Urinary bladder (tissue), 4 donors: Measurements from ENCODE around the gene INPP4B. TPM values are rescaled to one million over a fixed set of nuclear protein-coding genes. Genes with fewer than 3 reads are reported as not detected.

ENCODE experiments used
- DNase-seq: peaks from one replicate; pipeline ENCODE4 v3.0.0-alpha.2; 2015; ENCODE audit errors: extremely low spot score
- H3K27ac ChIP-seq: one replicate; pipeline ENCODE4 v1.5.1; 2013; ENCODE audit warnings: low read depth, mild to moderate bottlenecking, moderate library complexity
- H3K36me3 ChIP-seq: one replicate; pipeline ENCODE4 v1.6.1; 2013; ENCODE audit warnings: mild to moderate bottlenecking, moderate library complexity; ENCODE audit not compliant: insufficient read depth
- H3K4me1 ChIP-seq: one replicate; pipeline ENCODE4 v1.6.1; 2013; ENCODE audit warnings: mild to moderate bottlenecking, moderate library complexity; ENCODE audit not compliant: insufficient read depth
- H3K4me3 ChIP-seq: one replicate; pipeline ENCODE4 v1.5.1; 2013; ENCODE audit warnings: low read depth, low read length
- WGBS: extraction: QIAGEN DNeasy Blood & Tissue Kit; methylation state at CpG from one replicate; pipeline ENCODE4 v1.1.7; 2013; 5-methylcytosine and 5-hydroxymethylcytosine counted together
- polyA plus RNA-seq: library from polyadenylated mRNA; stranded (reverse); fragments of 200-250 nt; gene quantifications from one replicate; pipeline ENCODE4 v1.2.3, GENCODE V29; 2013
- total RNA-seq: library from RNA; depleted of rRNA; stranded (reverse); fragments of >200 nt; gene quantifications from one replicate; pipeline ENCODE4 v1.2.3, GENCODE V29; 2014
- donor health status: healthy with polysubstance abuse.
- donor health status: healthy.

Gene INPP4B
- total and polyA plus RNA-seq, 2 donors, result 4.7 to 53.9 TPM

DNA sequence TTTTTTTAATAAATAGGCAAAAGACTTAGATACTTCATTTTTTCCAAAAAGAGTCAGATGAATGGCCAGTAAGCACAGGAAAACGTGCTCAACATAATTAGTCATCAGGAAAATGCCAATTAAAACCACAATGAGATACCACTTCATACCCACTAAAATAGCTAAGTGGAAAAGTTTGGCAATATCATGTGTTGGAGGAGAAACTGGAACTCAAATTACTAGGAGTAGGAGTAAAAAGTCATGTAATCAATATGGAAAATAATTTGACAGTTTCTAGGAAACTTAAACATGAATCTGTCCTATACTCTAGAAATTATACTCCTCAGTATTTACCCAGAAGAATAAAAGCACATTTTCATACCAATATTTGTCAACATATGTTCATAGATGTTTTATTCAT is 449.8 kb downstream of the INPP4B start:
- 55% methylated on average over 1 of the region's 1 CpG for WGBS
- Histone ChIP-seq H3K4me1 (no peaks in the 10 kb centered on the region), H3K36me3 (peaks cover 2% of the 10 kb centered on the region), H3K4me3 (no peak overlapping the region), H3K27ac (no peak overlapping the region)
- DNase-seq, result no peak

DNA sequence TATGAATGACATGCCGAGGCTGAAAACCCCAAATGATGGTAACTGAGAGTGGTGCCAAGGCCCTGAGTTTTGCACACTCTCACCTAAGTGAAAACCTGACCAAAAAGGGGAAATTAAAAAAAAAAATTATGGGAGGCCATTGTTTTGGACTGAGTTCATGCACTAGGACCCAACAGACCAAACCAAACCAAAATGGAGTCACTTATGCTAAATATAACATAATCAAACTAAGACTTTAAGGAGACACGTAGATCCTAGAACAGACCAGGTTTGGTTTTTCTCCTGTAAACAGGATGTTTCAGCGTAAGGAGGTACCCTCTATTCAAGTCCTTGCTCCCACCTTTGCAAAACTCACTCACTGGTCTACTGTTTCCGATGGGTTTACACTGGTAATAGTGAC is 453.0 kb downstream of the INPP4B start:
- peaks cover 2% of the 10 kb centered on the region for H3K36me3 ChIP-seq
- 85% methylated on average over 4 of the region's 4 CpGs for WGBS
- H3K27ac ChIP-seq, result no peak overlapping the region
- no peak for DNase-seq
- H3K4me3 ChIP-seq, result no peak overlapping the region
- no peaks in the 10 kb centered on the region for H3K4me1 ChIP-seq

DNA sequence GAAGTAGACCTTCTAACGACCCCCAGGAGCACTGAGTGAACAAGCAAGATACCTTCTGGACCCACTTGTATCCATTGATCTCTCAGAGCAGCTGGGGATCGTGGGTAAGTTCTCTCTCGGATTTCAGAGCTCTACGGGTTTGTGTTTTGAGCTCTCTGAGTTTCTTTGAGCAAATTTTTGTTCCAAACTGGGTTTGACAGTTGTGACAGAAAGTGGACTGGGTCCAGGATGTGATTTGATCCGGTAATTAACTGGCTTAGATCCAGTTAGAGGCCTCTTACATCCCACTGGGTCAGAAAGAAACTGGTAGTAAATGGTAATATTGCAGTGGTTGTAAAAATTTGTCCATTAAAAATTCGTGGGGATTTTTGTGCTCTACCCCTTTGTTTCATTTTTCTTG is 459.2 kb downstream of the INPP4B start:
- 81% methylated on average over 6 of the region's 6 CpGs for WGBS
- H3K27ac ChIP-seq, result no peak overlapping the region
- peaks cover under 1% of the 10 kb centered on the region for H3K36me3 ChIP-seq
- no peak for DNase-seq
- H3K4me3 ChIP-seq, result no peak overlapping the region
- H3K4me1 ChIP-seq, result no peaks in the 10 kb centered on the region

DNA sequence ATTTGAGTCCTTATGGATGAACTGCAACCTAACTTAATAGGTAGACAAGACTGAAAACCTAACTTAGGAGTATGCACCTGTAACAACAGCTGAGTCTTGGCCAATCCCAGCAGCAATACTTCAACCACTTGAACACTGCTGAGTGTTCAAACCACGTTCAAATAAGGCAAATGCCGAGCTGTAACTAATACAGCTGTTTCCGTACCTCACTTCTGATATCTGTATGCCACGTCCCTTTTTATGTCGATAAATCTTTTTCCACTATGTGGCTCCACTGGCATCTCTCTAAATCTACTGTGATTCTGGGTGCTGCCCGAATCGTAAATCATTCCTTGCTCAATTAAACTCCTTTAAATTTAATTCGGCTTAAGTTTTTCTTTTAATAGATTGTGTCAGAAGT is 459.7 kb downstream of the INPP4B start:
- no peak for DNase-seq
- 94% methylated on average over 8 of the region's 8 CpGs for WGBS

DNA sequence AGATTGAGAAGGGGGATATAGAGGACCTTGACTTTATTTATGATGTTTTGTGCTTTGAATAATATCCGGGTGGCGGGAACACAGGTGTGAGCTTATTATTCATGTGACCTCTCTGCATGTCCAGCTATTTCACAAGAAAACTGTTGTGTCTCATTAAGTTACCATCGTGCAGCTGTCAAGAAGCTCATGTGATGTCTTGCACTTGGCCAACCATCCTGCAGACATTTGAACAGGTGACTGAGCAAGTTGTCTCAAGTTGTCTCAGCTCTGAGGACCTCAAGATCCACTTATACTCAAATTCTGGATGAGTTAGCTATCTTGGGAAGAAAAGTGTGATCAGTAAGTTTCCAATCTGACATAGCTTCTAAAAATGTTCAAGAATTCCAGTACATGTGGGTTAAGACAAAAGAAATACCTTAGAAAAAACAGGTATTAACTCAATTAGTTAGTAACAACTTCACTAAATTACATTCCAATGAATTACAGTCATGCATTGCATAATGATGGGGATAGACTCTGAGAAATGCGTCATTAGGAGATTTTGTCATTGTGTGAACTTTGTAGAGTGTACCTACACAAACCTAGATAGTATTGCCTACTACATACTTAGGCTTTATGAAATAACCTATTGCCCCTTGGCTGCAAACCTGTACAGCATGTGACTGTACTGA is 462.2 kb downstream of the INPP4B start:
- no peak overlapping the region for H3K27ac ChIP-seq
- no peak overlapping the region for H3K4me3 ChIP-seq
- H3K36me3 ChIP-seq, result no peaks in the 10 kb centered on the region
- no peak for DNase-seq
- H3K4me1 ChIP-seq, result no peaks in the 10 kb centered on the region
- WGBS, result 93% methylated on average over 4 of the region's 4 CpGs

More for the DNA sequence above, 459.7 kb downstream of the INPP4B start:
- no peaks in the 10 kb centered on the region for H3K4me1 ChIP-seq
- H3K4me3 ChIP-seq, result no peak overlapping the region
- no peaks in the 10 kb centered on the region for H3K36me3 ChIP-seq
- no peak overlapping the region for H3K27ac ChIP-seq

DNA sequence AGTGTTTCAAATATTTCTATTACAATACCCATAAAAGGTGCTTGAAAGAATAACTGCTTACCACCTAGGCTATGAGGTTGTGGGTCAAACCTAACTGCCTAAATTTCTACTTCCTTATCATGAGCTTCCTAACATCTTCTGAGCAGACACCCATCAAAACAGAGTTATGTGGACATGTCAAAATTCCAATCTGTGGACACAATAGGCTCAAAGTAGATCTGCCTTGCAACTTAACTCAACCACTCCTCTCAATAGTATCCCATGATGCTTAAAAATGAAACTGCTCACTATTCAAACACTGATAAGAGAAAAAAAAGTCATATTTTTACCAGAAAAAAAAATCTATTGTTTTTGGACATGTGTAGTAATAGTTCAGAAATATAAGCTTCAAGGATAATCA is 462.7 kb downstream of the INPP4B start:
- no peaks in the 10 kb centered on the region for H3K4me1 ChIP-seq
- no peak for DNase-seq
- H3K36me3 ChIP-seq, result no peaks in the 10 kb centered on the region
- H3K4me3 ChIP-seq, result no peak overlapping the region
- no peak overlapping the region for H3K27ac ChIP-seq

DNA sequence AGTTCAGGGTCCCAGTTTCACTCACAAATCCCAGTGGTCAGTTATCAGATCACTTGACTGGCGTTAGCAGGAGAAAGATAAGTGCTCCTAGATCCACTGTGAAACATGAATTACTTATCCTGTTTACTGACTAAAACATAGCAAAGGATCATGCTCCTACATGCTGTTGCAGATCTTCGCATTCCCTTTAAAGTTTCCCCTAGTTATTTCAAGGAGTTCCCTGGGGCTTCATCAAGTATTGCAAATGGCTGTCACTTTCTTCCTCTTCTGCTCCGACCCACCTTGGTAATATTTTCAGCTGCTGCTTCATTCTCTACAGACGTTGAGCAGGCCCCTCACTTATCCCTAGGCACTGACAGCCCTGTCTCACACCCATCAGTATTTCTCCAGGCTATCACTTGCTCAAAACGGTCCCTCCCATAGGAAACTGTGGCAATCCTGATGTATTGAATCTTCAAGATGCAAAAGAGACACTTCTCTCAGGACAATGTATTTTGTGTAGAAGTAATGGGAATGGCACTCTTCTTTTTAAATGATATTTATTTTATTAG is 466.0 kb downstream of the INPP4B start:
- WGBS, result 51% methylated on average over 5 of the region's 5 CpGs
- no peak overlapping the region for H3K27ac ChIP-seq
- no peaks in the 10 kb centered on the region for H3K4me1 ChIP-seq
- H3K4me3 ChIP-seq, result no peak overlapping the region
- H3K36me3 ChIP-seq, result no peaks in the 10 kb centered on the region
- no peak for DNase-seq

DNA sequence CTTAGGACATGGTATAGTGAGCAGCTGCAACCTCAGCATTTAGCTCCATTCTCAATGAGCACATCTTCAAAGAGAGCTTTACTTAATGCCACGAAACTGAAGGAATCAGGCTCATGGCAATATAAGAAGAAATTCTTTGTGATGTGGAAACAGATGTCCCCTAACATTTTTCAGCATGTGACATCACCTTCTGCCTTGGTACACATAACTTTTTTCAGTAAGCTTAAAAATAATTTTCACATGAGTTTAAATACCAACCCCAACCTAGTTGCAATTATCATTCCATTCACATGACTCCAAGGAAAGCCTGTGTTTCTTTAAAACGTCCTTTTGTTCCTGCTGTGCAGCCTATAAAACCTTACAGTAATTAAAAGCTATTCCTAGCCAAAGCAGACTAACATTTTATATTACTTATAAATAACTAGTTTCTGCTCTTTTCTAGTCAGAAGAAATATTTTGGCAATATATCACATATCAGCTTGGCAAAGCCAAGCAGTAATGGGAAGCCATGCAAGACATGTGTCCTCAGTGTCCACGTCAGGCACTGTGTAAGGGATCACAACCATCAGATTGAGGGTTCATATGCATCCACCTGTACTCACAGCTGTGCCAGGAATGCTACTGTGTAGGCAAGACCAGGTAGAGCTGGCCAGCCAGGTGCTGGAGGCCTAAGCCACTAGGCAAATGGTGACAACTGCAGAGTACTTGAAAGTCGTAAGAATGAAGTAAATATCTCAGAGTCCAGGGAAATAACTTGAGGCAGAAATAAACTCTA is 466.6 kb downstream of the INPP4B start:
- Histone ChIP-seq H3K27ac (no peak overlapping the region), H3K4me3 (no peak overlapping the region), H3K4me1 (no peaks in the 10 kb centered on the region), H3K36me3 (no peaks in the 10 kb centered on the region)
- WGBS, result 52% methylated on average over 4 of the region's 4 CpGs
- DNase-seq, result no peak

DNA sequence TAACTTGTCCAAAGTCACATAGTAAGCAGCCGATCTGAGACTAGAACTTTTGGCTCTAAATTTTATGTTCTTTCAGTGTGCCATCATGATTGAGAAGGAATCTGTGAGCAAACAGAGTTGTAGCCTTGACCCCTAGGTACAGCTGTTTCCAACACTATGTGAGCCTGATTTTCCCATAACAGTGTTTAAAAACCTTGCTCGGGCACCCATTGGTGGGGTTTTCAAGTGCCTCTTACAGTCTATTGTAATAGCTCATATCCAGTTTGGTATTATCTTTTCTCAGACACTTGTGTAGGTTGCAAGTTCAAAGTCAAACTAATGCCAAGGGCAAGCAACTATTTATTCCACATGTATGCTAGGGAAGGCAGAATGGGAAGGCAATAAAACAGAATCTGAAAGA is 467.9 kb downstream of the INPP4B start:
- no peak overlapping the region for H3K27ac ChIP-seq
- H3K36me3 ChIP-seq, result no peaks in the 10 kb centered on the region
- no peaks in the 10 kb centered on the region for H3K4me1 ChIP-seq
- 84% methylated on average over 2 of the region's 2 CpGs for WGBS
- no peak for DNase-seq
- H3K4me3 ChIP-seq, result no peak overlapping the region

DNA sequence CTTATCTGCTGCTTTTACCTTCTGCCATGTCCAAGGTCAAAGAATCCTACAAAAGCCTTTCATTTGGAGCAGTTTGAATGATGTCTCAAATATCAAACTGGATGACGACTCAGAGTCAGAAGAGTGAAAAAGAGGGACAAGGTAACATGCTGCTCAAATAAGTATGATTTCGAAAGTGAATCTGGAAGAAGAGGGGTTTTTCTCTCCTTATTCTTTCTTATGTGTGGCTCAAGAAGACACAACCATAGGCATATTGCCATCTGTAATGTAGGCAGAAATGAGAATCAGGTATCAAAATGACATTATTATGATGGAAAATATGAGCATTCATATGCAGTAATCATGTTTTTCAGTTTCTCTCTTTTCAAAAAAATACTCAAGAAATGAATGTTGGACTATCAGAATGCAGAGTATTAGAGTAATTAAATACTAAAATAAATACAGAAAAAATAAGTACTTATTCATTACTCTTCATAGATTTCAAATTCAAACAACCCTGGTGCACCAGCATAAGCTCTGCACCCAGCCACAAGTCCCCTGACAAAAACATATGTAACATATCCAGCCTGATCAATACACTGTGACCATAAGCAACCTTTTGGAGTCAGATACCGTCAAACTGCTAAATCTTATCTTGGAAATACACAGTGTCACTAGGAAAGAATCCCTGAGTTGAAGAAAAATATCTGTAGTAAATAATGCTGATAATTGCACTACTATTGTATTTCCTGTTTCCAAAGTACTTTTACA is 468.6 kb downstream of the INPP4B start:
- WGBS, result 84% methylated on average over 3 of the region's 3 CpGs
- no peak for DNase-seq
- Histone ChIP-seq H3K4me3 (no peak overlapping the region), H3K4me1 (no peaks in the 10 kb centered on the region), H3K27ac (no peak overlapping the region), H3K36me3 (no peaks in the 10 kb centered on the region)

DNA sequence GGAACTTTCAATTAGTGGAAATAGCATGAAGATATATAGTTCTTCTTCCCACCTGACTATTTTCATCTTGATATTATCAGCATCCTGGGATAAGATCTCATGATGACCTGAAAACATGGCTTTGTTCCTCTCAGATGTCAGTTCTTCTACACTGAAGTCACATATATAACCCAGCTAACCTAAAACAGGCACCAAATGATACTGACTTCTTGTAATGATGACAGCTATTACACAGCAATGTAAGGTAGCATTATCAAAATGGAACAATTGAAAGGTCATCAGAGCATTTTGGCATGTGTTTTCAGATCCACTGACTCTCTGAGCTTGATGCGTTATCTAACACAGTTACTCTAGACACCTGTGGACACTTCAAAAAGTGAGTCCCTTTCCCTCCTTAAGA is 469.9 kb downstream of the INPP4B start:
- Histone ChIP-seq H3K4me1 (no peaks in the 10 kb centered on the region), H3K36me3 (no peaks in the 10 kb centered on the region), H3K27ac (no peak overlapping the region), H3K4me3 (no peak overlapping the region)
- no peak for DNase-seq
- 100% methylated on average over 1 of the region's 1 CpG for WGBS

DNA sequence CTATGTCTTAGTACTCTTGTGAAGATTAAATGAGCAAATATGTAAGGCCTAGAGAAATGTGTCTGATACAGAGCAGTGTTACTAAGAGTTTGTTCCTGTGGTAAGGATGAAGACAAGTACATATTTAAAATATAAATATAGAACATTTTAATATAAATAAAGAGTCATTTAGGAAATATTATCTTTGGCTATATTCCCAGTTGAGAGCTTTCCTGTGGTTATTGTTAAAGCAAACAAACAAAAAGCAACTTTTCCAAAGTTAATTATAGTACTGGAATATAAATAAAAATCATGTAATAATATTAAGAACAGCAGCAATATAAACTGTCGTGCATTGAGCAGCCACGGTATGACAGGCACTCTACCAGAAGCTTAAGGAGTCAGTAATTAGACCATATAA is 472.5 kb downstream of the INPP4B start:
- no peak overlapping the region for H3K27ac ChIP-seq
- 25% methylated on average over 2 of the region's 2 CpGs for WGBS
- no peaks in the 10 kb centered on the region for H3K36me3 ChIP-seq
- H3K4me3 ChIP-seq, result no peak overlapping the region
- no peak for DNase-seq
- no peaks in the 10 kb centered on the region for H3K4me1 ChIP-seq

DNA sequence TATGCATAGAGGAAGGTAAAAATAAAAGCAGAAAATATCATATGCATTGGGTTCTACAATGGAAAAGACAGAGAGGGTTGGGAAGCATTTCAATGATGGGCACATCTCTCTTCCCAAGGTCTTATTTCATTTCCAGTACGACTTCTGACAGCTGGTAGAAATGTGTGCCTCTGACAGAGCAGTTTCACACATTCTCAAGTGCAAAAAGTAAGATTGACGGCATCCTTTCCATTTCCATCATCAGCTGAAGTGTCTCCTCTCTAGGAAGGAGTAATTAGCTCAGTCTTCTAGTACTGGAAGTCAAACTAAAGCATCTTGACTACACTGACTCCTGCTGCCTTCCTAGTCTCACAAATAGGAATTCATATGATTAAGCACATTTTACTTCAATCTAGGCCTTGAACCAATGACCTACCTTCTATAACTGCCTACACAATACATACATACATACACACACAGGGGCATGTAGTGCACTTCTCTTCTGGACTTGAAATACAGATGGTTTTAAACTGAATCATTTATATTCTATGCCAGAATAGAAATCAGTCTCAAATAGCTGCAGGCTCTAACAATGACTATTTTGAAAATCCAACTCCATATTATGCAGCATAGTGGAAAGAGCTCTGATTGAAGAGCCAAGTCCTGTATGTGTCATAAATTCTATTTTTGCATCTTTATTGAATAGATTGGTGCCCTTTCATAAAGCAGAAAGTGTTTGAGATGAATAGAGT is 473.4 kb downstream of the INPP4B start:
- Histone ChIP-seq H3K4me1 (no peaks in the 10 kb centered on the region), H3K27ac (no peak overlapping the region), H3K36me3 (no peaks in the 10 kb centered on the region), H3K4me3 (no peak overlapping the region)
- 93% methylated on average over 2 of the region's 2 CpGs for WGBS
- no peak for DNase-seq
